Urothelium cell line (cell line): ENCODE data around the gene STXBP5.

ENCODE experiments used
- DNase-seq: peaks from one replicate; pipeline ENCODE4 v3.0.0; 2011; ENCODE audit warnings: low spot score, mixed read lengths
- FAIRE-seq: peaks from 2 replicates; lab custom pipeline; 2011; peaks lifted over from hg19 to GRCh38; lab: Jason Lieb, UNC

STXBP5 gene

DNA sequence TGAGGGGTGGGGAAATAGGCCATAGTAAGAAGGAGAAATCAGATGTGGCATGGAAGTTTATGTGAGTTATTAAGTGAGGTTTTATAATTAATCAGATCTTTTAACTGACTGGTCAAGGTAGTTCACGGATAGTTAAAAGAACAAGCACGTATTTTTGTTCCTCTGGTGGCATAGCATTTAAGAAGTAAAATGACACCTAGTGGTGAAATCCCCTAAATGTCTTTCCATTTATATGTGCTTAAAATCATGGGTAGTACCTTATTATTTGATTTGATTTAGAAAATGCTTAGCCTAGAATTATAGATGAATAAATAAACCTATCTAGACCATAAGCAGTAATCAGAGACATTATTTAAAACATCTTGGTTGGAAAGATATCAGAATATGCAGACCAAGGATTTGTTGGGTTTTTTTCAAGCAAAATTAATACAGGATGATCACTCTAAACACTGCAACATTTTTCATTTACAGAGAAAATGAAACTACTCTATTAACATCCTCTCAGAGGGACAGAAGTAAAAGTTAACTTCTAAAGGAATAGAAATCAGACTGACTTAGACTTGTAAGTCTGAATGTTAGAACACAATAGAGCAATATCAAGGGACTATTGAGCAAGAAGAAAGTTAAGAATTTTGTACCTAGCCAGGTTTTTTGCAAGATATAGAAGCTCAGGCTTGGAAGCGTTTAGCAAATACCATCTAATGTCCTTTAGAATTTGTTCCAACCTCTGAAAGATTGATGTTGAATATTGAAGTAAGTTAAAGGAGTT, 81.1 kb downstream of the STXBP5 start:
- DNase-seq (no peak), FAIRE-seq (no peak)

DNA sequence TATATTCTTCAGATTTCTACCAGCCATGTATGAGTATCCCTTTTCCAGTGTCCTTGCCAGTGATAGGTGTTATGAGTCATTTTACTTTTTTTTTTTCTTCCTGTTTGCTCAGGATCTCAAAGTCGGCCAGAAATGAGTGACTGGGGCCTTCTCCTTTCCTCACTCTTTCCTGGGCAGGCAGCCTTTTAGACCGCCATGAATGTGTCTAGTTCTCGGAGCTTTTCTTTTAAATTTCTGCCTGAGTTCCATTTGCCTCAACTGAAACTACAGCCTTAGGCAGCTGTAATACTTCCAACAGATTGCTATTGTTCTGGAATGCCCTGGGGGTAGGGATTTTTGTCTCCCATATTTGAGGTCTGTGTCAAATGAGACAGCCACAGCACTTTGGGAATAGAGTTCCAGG, 83.7 kb downstream of the STXBP5 start:
- FAIRE-seq (no peak), DNase-seq (peak; percentile 41)

DNA sequence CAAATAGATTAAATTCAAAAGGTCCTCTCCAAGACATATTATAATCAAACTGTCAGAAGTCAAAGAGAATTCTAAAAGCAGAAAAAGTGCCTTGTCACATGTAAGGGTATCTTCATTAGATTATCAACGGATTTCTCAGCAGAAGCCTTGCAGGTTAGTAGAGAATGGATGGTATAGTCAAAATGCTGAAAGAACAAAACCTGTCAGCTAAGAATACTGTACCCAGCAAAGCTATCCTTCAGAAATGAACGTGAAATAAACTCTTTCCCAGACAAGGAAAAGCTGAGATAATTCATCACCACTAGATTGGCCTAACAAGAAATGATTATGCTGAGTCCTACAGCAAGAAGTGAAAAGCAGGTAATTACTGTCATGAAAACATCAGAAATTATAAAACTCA, 92.9 kb downstream of the STXBP5 start:
- no peak for FAIRE-seq
- DNase-seq, result no peak

DNA sequence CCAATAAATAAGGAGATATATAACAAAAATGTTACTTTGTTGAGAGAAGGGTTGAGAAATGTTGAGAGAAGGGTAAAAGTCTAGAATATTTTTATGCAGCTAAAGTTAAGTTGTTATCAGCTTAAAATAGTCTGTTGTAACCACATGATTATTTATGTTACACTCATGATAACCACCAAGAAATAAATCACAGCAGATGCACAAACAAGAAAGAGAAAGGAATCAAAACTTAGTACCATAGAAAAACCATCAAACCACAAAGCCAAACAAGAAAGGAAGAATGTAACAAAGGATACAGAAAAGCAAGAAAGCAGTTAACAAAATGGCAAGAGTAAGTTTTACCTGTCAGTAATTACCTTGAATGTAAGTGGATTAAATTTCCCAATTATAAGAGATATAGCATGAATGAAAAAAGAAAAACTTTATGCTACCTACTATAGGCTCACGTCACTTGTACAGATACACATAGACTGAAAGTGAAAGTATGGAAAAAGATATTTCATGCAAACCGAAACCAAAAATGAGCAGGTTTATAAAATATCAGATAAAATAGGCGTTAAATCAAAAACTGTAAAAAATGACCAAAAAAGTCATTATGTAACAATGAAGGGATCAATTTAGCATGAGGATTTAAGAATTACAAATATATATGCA, 93.6 kb downstream of the STXBP5 start:
- DNase-seq, result no peak
- no peak for FAIRE-seq

DNA sequence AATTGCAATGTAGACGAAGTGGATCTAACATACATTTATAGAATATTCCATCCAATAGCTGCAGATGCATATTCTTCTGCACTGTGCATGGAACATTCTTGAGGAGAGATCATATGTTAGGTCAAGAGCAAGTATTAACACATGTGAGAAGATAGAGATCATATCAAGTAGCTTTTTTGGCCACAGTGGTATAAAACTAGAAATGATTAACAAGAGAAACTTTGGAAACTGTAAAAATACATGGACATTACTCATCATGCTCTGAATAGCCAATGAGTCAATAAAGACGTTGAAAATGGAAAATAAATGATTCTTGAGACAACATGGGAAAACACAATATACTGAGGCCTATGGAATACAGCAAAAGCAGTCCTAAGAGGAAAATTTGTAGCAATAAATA, 94.2 kb downstream of the STXBP5 start:
- DNase-seq (no peak), FAIRE-seq (no peak)

DNA sequence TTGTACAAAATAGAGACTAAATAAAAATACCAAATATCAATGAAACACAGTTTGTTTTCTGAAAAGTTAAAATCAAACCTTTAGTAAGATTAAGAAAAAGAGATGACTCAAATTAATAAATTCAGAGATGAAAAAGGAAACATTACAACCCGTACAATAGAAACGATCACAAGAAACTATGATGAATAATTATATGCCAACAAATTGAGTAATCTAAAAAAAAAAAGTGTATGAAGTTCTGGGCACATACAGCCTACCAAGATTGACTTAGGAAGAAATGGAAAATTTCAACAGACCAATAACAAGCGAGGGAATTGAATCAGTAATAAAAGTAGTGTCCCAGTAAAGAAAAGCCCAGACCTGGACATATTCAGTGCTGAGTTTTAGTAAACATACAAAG, 94.8 kb downstream of the STXBP5 start:
- FAIRE-seq (no peak), DNase-seq (no peak)

DNA sequence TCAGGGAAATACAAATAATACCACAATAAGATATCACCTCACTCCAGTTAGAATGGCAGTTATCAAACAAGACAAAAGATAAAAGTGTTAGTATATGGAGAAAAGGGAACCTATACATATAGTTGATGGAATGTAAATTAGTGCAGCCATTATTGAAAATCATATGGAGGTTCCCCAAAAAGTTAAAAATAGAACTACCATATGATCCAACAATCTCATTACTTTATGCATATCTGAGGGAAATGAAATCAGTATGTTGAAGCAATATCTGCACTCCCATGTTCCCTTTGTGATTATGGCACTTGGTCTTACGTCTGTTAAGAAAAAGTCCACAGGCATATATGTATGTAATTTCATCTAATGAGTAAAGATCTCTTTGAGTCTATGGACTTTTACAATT, 96.9 kb downstream of the STXBP5 start:
- no peak for FAIRE-seq
- no peak for DNase-seq

DNA sequence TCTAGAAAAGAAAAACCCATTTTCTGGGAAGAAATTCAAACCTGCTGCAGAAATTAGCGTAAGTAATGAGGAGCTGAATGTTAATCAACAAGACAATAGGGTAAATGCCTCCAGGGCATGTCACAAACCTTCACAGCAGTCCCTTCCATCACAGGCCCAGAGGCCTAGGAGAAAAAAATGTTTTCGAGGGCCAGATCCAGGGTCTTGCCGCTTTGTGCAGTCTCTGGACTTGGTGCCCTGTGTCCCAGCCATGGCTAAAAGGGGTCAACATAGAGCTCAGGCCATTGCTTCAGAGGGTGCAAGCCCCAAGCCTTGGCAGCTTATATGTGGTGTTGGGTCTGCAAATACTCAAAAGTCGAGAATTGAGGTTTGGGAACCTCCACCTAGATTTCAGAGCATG, 99.8 kb downstream of the STXBP5 start:
- FAIRE-seq (no peak), DNase-seq (no peak)

DNA sequence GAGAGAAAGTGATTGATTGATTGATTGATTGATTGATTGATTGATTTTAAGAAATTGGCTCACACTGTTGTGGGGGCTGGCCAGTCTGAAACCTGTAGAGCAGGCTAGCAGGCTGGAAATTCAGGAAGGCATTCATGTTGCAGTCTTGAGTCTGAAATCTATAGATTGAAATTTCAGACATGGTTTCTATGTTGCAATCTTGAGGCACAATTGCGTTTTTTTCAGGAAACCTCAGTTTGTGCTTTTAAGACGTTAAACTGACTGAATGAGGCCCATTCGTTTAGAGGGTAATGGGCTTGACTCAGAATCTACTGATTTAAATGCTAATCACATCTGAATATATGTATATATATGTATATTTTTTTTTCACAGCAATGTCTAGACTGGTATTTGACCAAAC, 106.3 kb downstream of the STXBP5 start:
- DNase-seq (no peak), FAIRE-seq (no peak)

DNA sequence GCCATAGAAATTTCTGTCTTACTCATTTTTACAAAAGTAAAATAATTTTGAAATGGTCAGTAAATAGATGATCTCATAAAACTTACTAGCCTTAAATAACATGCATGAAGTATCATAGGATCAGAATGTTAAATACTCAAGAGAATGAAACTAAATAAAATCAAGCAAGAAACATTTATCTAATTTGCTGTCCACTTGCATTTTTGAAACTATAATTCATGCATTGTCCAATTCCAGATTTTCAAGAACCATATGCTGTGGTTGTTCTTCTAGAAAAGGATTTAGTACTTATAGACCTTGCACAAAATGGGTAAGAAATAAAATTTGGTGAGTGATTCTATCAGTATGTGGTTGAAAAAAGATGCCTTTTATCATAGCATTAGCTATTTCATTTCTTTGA, 107.0 kb downstream of the STXBP5 start:
- DNase-seq, result no peak

DNA sequence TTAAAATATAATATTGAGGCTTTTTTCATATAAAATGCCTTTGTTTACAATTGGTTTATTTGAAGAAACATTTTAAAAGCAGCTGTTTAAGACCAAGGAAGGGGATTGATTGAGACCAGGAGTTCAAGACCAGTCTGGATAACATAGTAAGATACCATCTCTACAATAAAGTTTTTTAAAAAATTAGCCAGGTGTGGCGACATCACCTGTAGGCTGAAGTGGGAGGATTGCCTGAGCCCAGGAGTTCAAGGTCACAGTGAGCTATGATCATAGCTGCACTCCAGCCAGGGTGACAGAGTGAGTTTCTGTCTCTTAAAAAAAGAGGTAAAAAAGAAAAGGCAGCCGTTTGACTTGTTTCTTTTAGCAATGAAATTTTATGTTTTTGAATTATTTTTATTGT, 117.0 kb downstream of the STXBP5 start:
- DNase-seq (no peak), FAIRE-seq (no peak)

More for the DNA sequence above, 107.0 kb downstream of the STXBP5 start:
- FAIRE-seq, result no peak

DNA sequence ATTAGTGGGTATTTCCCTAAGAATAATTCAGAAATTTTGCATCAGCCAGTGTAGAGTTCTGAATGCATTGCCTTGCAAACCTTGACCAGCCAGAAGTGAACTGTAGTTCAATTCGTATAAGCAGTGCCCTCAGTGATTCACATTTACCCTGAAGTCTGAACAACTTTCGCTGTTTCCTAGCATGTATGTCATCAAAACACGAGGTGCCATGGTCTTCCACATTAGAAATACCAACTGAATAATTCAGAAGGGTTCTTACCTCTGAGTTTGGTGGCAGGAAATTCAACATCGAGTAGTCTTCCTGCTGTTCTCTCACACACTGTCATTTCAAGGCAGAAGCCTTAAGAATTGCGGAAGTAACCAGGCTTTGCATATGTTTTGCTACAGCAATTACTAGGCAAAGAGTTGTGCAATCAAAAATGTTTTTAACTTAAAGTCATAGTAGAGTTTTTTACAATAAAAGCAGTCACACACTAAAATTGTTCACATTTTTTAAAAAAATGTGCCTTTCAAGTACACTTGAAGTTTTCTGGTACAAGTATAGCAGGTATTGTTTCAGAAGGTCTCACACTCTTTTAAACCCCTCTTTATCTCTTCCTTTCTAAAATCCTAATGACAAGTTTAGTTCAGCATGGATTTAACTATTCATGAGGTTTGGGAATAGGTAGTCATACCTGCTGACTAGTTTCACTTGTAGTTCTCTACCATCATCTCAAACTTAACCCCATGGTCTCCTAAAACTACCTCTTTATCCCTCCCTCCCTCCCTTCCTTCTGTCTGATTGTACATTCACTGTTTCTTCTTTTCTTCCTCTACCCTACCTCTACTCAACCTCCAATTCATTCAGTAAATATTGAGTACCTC, 118.3 kb downstream of the STXBP5 start:
- DNase-seq (no peak), FAIRE-seq (no peak)

DNA sequence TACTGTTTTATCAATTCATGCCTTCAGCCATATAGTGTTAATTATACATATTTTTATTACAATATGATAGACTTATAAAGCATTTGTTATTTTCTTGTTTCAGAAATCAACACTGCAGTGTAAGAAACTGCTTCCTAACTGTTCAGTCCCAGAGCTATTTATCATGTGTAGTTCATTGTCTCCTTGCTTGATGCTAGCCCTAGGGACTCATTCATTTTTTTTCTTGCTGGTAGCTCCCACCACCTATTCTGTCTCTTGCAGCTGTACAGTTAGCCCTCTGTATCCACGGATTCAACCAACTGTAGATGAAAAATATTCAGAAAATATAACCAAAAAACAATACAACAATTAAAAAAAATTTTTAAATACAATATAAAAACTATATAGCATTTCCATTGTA, 121.3 kb downstream of the STXBP5 start:
- DNase-seq, result no peak
- no peak for FAIRE-seq

DNA sequence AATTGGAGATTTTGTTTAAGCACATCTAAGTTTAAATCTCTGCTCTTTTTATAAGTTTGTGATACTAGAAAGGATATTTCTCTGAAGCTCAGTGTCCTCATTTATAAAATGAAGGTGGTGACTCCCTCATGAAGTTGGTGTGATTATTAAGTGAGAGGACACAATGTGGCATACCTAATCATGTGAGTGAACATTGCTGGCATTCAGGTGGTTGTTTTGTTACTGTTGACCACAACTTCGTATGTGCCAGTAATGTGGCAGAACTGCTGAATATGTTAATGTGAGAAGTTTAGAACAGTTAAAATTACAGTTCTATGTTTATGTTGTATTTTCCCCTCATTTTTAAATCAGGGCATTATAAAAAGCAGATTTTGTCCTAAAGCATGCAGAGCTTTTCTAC, 127.2 kb downstream of the STXBP5 start:
- DNase-seq (no peak), FAIRE-seq (no peak)

DNA sequence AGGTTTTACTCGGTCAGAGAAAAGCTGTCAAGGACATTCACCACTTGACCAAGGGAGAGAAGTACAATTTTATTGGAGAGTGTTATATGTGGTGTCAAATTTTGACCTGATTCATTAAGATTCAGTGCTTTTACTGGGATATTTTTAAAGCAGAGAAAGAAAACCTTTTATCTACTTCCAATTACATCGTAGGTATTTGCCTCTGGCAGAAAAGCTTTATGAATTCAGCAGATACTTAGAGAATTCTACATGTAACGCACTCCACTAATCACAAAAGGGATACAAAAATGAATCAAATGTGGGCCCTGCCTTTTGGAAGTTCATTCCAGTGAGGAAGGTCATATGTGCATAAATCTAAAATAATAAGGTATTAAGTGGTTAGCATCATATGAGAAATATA, 133.7 kb downstream of the STXBP5 start:
- DNase-seq (no peak), FAIRE-seq (no peak)

DNA sequence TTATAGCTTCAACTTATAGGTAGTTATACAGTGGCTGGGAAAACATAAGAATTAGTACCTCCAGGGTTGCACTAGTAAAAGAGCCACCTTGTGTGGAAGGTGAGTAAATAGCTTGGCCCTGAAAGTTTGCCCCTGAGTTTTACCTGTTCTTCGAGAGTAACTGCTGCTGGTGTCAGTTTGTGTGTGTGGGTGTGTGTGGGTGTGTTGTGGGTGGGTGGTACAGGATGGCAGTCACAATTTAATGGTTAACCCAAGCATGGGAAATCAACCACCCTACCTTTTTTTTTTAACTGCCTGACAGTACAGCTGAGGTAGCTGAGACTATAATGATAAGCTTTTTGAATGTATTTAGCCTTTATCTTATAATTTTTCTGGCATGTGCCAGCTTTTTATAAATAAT, 137.3 kb downstream of the STXBP5 start:
- no peak for DNase-seq
- FAIRE-seq, result no peak

DNA sequence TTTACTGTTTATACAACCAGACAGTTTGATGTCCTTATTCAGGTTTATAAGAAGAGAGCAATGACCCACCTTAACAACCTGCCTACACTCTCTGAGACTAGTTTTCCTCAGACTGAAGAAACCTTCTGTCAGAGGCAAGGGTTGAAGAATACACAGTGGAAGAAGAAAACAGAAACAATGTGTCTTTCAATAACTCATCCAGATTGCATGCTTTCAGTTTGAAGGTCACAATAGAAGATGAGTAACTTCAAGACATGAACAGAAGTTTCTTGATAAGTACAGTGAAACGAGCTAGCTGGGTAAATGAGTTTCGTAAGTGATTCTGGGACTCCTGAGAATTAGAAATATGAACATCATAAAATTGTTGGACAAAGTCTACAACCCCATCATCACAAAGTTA, 141.7 kb downstream of the STXBP5 start:
- DNase-seq (no peak), FAIRE-seq (no peak)

DNA sequence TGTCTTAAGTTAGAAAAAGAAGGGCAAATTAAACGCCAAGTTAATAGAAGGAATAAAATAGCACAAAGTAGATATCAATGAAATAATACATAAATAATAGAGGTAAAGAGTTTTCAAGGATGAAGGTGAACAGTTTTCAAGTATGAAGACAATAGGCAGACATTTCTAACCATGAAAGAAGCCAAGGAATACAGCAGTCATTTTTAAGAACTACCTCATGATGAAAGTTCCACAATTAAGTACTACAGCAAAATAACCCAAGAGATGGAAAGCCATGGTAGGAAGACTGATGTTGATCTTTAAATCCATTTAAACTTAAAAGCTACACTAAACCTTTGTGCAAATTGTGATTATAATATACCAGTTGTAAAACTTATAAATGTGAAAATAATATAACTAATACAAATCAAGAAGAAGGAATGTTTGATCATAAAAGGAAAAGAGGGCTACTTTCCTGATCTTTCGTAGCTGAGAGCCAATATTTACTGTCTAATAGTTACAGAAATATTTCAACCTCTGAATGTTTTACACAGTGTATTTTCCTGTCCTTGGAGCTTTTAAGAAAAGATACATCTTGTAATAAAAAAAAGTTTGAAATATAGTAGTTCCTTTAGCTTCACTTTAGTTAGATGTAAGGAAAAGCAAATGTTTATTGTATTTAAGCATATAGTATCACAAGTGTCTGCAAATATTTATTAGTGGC, 143.1 kb downstream of the STXBP5 start:
- FAIRE-seq, result no peak
- DNase-seq, result no peak

DNA sequence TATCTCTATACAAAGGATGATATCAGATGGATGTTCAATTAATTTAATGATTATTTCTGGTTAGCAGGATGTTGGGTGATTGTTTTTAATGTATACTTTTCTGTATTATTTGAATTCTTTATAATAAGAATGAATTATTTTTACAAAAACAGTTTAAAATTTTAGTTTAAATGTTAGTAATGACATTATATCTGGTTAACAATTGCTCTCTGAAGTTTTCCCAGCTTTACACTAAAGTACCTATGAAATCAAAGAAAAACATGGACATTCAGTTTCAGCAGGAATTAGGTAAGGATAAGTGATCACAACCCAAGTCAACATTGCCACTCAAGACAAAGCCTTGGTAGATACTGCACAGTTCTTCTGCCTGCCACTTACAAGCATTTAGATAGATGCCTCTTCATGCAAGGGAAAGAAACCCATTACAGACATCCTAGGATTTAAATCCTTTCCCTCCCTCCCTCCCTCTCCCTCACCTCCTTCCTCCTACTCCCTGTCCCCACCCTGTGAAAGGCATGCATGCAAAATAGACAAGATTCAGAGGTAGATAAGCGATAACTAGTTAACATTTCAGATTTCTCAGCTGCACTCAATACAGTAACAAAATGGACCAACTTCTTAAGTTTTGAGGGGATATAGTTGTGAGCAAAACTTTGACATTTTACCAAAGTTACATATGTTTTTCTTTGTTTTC, 143.8 kb downstream of the STXBP5 start:
- FAIRE-seq, result no peak

DNA sequence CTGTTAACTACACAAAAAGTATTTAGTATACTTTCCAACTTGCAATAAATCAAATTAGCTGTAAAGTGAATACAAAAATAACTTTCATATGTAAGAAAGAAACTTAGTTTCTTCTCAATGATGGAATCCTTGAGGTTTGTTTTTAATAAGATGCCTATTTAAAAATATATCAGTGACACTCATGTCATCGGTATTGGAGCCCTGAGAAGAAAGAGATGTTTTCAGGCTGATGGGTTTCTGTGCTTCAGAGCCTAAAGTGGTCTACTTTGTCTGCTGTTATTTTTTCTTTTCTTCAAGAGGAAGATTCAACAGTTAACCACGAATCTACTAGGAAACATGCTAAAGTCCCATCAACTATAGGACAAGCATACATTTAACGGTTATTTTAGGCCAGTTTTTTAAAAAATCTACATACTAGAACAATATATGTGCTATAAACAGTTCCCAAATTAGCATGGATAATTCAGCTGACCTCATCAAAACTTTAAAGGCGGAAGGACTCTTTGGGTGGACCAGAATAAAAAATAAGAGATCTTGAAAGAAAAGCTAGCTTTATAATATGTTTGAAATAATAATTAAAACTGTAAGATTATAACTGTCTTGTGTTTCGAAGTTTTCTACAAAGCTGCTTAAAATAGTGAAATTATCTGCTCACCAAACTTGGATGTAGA, 157.2 kb downstream of the STXBP5 start:
- no peak for DNase-seq
- FAIRE-seq, result no peak

More for the DNA sequence above, 143.8 kb downstream of the STXBP5 start:
- no peak for DNase-seq
